DND-41 (cell line): ENCODE results near the gene SNUPN.

Experiments used
- ATAC-seq: fragments of 200-7000 bp; cut with Tn5 transposase; 3 replicates; pipeline ENCODE4 v1.9.1; 2021; ENCODE audit warnings: low read depth; ENCODE audit not compliant: insufficient read depth
- DNase-seq: peaks from one replicate; pipeline ENCODE4 v3.0.0-alpha.2; 2020
- H2AFZ ChIP-seq: 2 replicates; pipeline ENCODE4 v1.6.0; 2012; ENCODE audit warnings: low read depth, low read length
- H3K27ac ChIP-seq: 2 replicates; pipeline ENCODE4 v1.5.1; 2012; ENCODE audit warnings: low read length, inconsistent platforms
- H3K27me3 ChIP-seq: fragments of 200-600 bp; sonication (generic); 2 replicates; pipeline ENCODE4 v1.6.0; 2012; ENCODE audit warnings: low read length, mild to moderate bottlenecking, inconsistent platforms; ENCODE audit not compliant: insufficient read depth, poor library complexity
- H3K36me3 ChIP-seq: 2 replicates; pipeline ENCODE4 v1.5.1; 2012; ENCODE audit warnings: low read length, inconsistent platforms; ENCODE audit not compliant: insufficient read depth
- H3K4me1 ChIP-seq: 2 replicates; pipeline ENCODE4 v1.5.1; 2012; ENCODE audit warnings: mild to moderate bottlenecking, low read length; ENCODE audit not compliant: insufficient read depth
- H3K4me2 ChIP-seq: 2 replicates; pipeline ENCODE4 v1.6.0; 2012; ENCODE audit warnings: mild to moderate bottlenecking, moderate library complexity, low read length, inconsistent platforms; ENCODE audit not compliant: insufficient read depth
- H3K4me3 ChIP-seq, 2 experiments: fragments of 200-600 bp in 1 of 2; shearing (Covaris generic) in 1 of 2; 2 replicates each; pipeline ENCODE4 v1.5.1; 2012 to 2016; ENCODE audit warnings: inconsistent platforms in 2 of 2, low read length in 2 of 2, mild to moderate bottlenecking in 2 of 2, low read depth in 1 of 2, moderate library complexity in 1 of 2
- H3K79me2 ChIP-seq: 2 replicates; pipeline ENCODE4 v1.6.0; 2012; ENCODE audit warnings: low read length, inconsistent platforms; ENCODE audit not compliant: insufficient read depth
- H3K9ac ChIP-seq: 2 replicates; pipeline ENCODE4 v1.6.0; 2012; ENCODE audit warnings: low read depth, mild to moderate bottlenecking, inconsistent platforms, low read length, moderate library complexity
- H3K9me3 ChIP-seq: 2 replicates; pipeline ENCODE4 v1.5.1; 2012; ENCODE audit warnings: low read length, moderate library complexity, mild to moderate bottlenecking, inconsistent platforms; ENCODE audit not compliant: insufficient read depth, severe bottlenecking
- H4K20me1 ChIP-seq: 2 replicates; pipeline ENCODE4 v1.6.0; 2012; ENCODE audit warnings: low read length; ENCODE audit not compliant: insufficient read depth
- CTCF ChIP-seq: IDR thresholded peaks from 2 replicates; pipeline ENCODE4 v1.5.1; 2012; ENCODE audit warnings: borderline replicate concordance, low read length, moderate library complexity, mild to moderate bottlenecking; ENCODE audit not compliant: poor library complexity, severe bottlenecking; ENCODE audit errors: extremely low read depth
- EZH2 ChIP-seq: IDR thresholded peaks from 3 replicates; pipeline ENCODE4 v1.6.1; 2012; ENCODE audit warnings: borderline replicate concordance, low read depth, mild to moderate bottlenecking, moderate library complexity, low read length, inconsistent platforms; ENCODE audit not compliant: severe bottlenecking

The SNUPN gene

GRCh38 chr15:75625542-75626347 is at the start of gene SNUPN:
TSS of gene SNUPN (minus strand) at chr15:75625725. CDS start at chr15:75621051, 4,674 bp downstream.
- peaks cover 20% of the 10 kb centered on the region for H3K4me1 ChIP-seq
- peak within 1 kb of the TSS; percentile 100 for H3K9ac ChIP-seq
- peak within 1 kb of the TSS; percentile 61 for H3K4me2 ChIP-seq
- no peaks in the 10 kb centered on the region for H4K20me1 ChIP-seq
- peak within 1 kb of the TSS; percentile 90 to 94; a peak in 3 of 4 replicates for H3K4me3 ChIP-seq
- peak; percentile 91 for ATAC-seq
- H3K27me3 ChIP-seq = no peaks in the 10 kb centered on the region
- no peaks in the 10 kb centered on the region for H3K9me3 ChIP-seq
- H2AFZ ChIP-seq = peak within 1 kb of the TSS; percentile 94
- peaks cover 8% of the 10 kb centered on the region for H3K79me2 ChIP-seq
- peaks cover 6% of the 10 kb centered on the region for H3K36me3 ChIP-seq
- peak within 1 kb of the TSS; percentile 88 for H3K27ac ChIP-seq
- DNase-seq = peak; percentile 95
- TF ChIP-seq EZH2 = no peak
- no peak for TF ChIP-seq CTCF

GRCh38 chr15:75674366-75674765 is 48.8 kb upstream of the SNUPN start:
- Histone ChIP-seq H3K9ac (no peak overlapping the region), H3K4me3 (no peak overlapping the region), H2AFZ (no peak overlapping the region), H3K4me2 (no peak overlapping the region), H3K27ac (no peak overlapping the region), H3K79me2 (no peaks in the 10 kb centered on the region), H3K9me3 (no peaks in the 10 kb centered on the region), H4K20me1 (no peaks in the 10 kb centered on the region), H3K4me1 (no peaks in the 10 kb centered on the region), H3K36me3 (no peaks in the 10 kb centered on the region), H3K27me3 (no peaks in the 10 kb centered on the region)
- DNase-seq (no peak), ATAC-seq (no peak)
- no peak for TF ChIP-seq CTCF
- no peak for TF ChIP-seq EZH2

- no peak overlapping the region for H3K4me2 ChIP-seq
- H3K27ac ChIP-seq = no peak overlapping the region
Measured at GRCh38 chr15:75673426-75674235, 48.1 kb upstream of the SNUPN start.

More at GRCh38 chr15:75673426-75674235, 48.1 kb upstream of the SNUPN start:
- Histone ChIP-seq H3K9me3 (no peaks in the 10 kb centered on the region), H3K79me2 (no peaks in the 10 kb centered on the region), H3K4me3 (no peak overlapping the region), H3K9ac (no peak overlapping the region), H4K20me1 (no peaks in the 10 kb centered on the region), H3K4me1 (no peaks in the 10 kb centered on the region), H3K36me3 (no peaks in the 10 kb centered on the region), H2AFZ (no peak overlapping the region), H3K27me3 (no peaks in the 10 kb centered on the region)
- DNase-seq (no peak), ATAC-seq (no peak)
- no peak for TF ChIP-seq EZH2
- TF ChIP-seq CTCF = no peak
